B cell (primary cell): ENCODE results near the gene ZNF830. TPM values are rescaled to one million over a fixed set of nuclear protein-coding genes. Genes with fewer than 3 reads are reported as not detected.

Source experiments
- ATAC-seq: fragments of 200-7000 bp; cut with Tn5 transposase; one replicate; pipeline ENCODE4 v1.10.0; 2021; ENCODE audit warnings: low read depth, mild to moderate bottlenecking, moderate number of reproducible peaks, moderate library complexity
- CTCF ChIA-PET: fragments of 350-600 bp; sonication (Branson Sonifier 250); formaldehyde crosslinking; loops from one replicate; lab custom pipeline; 2021; ENCODE audit warnings: antibody characterized with exemption, inconsistent platforms; lab: Charles Lee
- POLR2A ChIA-PET: fragments of 350-600 bp; sonication (Branson Sonifier 250); formaldehyde crosslinking; loops from one replicate; lab custom pipeline; 2021; ENCODE audit warnings: antibody characterized with exemption; lab: Charles Lee
- DNase-seq: peaks from one replicate; pipeline ENCODE4 v3.0.0; 2013
- H2AFZ ChIP-seq: 2 replicates; pipeline ENCODE4 v1.6.1; 2012; ENCODE audit warnings: mild to moderate bottlenecking, low read depth, low read length; ENCODE audit not compliant: insufficient read depth, poor library complexity, severe bottlenecking
- H3K27ac ChIP-seq, 2 donors: 1 replicate in 1 of 2; 2 replicates in 1 of 2; pipeline ENCODE4 v1.5.1; 2012 to 2013; ENCODE audit warnings: low read length in 2 of 2, mild to moderate bottlenecking in 2 of 2, moderate library complexity in 1 of 2
- H3K27me3 ChIP-seq, 4 experiments: fragments of 200-600 bp in 1 of 4; sonication (generic) in 1 of 4; replicated peaks in 1 of 4; 1 replicate in 2 of 4; 2 replicates in 2 of 4; pipeline versions ENCODE4 v1.6.1 to v1.7.0; 2013 to 2016; ENCODE audit warnings: low read length in 3 of 4, mild to moderate bottlenecking in 2 of 4, mixed read lengths in 1 of 4, moderate library complexity in 1 of 4; ENCODE audit not compliant: insufficient read depth in 4 of 4, control insufficient read depth in 3 of 4; ENCODE audit errors: control extremely low read depth in 1 of 4
- H3K36me3 ChIP-seq, 2 experiments: replicated peaks in 1 of 2; 1 replicate in 1 of 2; 2 replicates in 1 of 2; pipeline versions ENCODE4 v1.6.1 to v1.7.1; 2013; ENCODE audit warnings: low read length in 1 of 2; ENCODE audit not compliant: insufficient read depth in 2 of 2, control insufficient read depth in 1 of 2; ENCODE audit errors: control extremely low read depth in 1 of 2, extremely low read depth in 1 of 2
- H3K4me1 ChIP-seq, 2 donors: fragments of 200-600 bp in 1 of 2; sonication (generic) in 1 of 2; 1 replicate in 1 of 2; 2 replicates in 1 of 2; pipeline versions ENCODE4 v1.5.1 to v1.6.1; 2013 to 2017; ENCODE audit warnings: low read length in 2 of 2; ENCODE audit not compliant: control insufficient read depth in 2 of 2, insufficient read depth in 2 of 2
- H3K4me2 ChIP-seq: replicated peaks from 2 replicates; pipeline ENCODE3; 2012; ENCODE audit warnings: mild to moderate bottlenecking, low read depth, low read length; ENCODE audit not compliant: poor library complexity, severe bottlenecking
- H3K4me3 ChIP-seq, 5 experiments: fragments of 200-600 bp in 1 of 5; sonication (generic) in 1 of 5; 1 replicate in 3 of 5; 2 replicates in 2 of 5; pipeline versions ENCODE4 v1.5.1 to v1.7.0; 2011 to 2016; ENCODE audit warnings: low read length in 4 of 5, mild to moderate bottlenecking in 4 of 5, low read depth in 2 of 5, control low read depth in 1 of 5, moderate library complexity in 1 of 5; ENCODE audit not compliant: insufficient read depth in 1 of 5; ENCODE audit errors: control extremely low read depth in 1 of 5, extremely low read depth in 1 of 5
- H3K79me2 ChIP-seq: fragments of 200-600 bp; sonication (generic); one replicate; pipeline ENCODE4 v1.6.0; 2016; ENCODE audit warnings: low read length; ENCODE audit not compliant: control insufficient read depth, insufficient read depth
- H3K9ac ChIP-seq: fragments of 200-600 bp; sonication (generic); 2 replicates; pipeline ENCODE4 v1.6.1; 2017; ENCODE audit warnings: mild to moderate bottlenecking, low read length, moderate library complexity
- H3K9me3 ChIP-seq, 3 donors: one replicate each; pipeline versions ENCODE4 v1.6.1 to v1.7.1; 2013; ENCODE audit warnings: low read length in 2 of 3; ENCODE audit not compliant: control insufficient read depth in 2 of 3, insufficient read depth in 1 of 3; ENCODE audit errors: control extremely low read depth in 1 of 3
- H4K20me1 ChIP-seq: 2 replicates; pipeline ENCODE4 v1.6.0; 2012; ENCODE audit warnings: mild to moderate bottlenecking, low read length; ENCODE audit not compliant: insufficient read depth, control insufficient read depth, poor library complexity, severe bottlenecking
- H3K27ac Mint-ChIP-seq: one replicate; pipeline ENCODE4 v1.8.0; 2021; ENCODE audit warnings: mixed read lengths
- H3K27me3 Mint-ChIP-seq: one replicate; pipeline ENCODE4 v1.8.0; 2021; ENCODE audit warnings: mixed read lengths
- H3K4me1 Mint-ChIP-seq: one replicate; pipeline ENCODE4 v1.8.0; 2021; ENCODE audit warnings: mixed read lengths
- H3K4me3 Mint-ChIP-seq: one replicate; pipeline ENCODE4 v1.8.0; 2021; ENCODE audit warnings: mixed read lengths
- H3K9me3 Mint-ChIP-seq: one replicate; pipeline ENCODE4 v1.8.0; 2022; ENCODE audit warnings: mixed read lengths; ENCODE audit not compliant: insufficient read depth
- EZH2 ChIP-seq: IDR thresholded peaks from 2 replicates; pipeline ENCODE4 v1.6.1; 2012; ENCODE audit warnings: borderline replicate concordance, low read depth, mild to moderate bottlenecking, moderate library complexity, low read length; ENCODE audit not compliant: insufficient read depth, poor library complexity, severe bottlenecking
- WGBS: methylation state at CpG from one replicate; pipeline ENCODE4 v1.1.5; 2013; ENCODE audit warnings: missing lambda C conversion rate; ENCODE audit not compliant: insufficient coverage; 5-methylcytosine and 5-hydroxymethylcytosine counted together
- intact Hi-C: fragments of 100-400 bp; cut with micrococcal nuclease; formaldehyde crosslinking; loops from one replicate; pipeline ENCODE4 v1.10.0; 2022
- polyA plus RNA-seq: library from polyadenylated mRNA; depleted of rRNA; stranded (reverse); fragments of >200 nt; gene quantifications from 2 replicates; pipeline ENCODE4 v1.2.3, GENCODE V29; 2012
- total RNA-seq, 2 donors: library from RNA; stranded (reverse); fragments of 120-200 nt in 1 of 2; gene quantifications; 1 replicate in 1 of 2; 2 replicates in 1 of 2; pipeline versions ENCODE4 v1.2.3 to v1.2.4, GENCODE V29; 2013 to 2022
- TF ChIP-seq, protein P1 (sequence below): fragments of 200-600 bp; IDR thresholded peaks from one replicate; pipeline ENCODE4 v1.8.0; 2022; ENCODE audit warnings: antibody characterized with exemption, mild to moderate bottlenecking

The ZNF830 gene
- total and polyA plus RNA-seq, 2 donors (not counting 1 experiment from before 2014, with no cell fraction given) = 9.3 to 44.6 TPM

DNA sequence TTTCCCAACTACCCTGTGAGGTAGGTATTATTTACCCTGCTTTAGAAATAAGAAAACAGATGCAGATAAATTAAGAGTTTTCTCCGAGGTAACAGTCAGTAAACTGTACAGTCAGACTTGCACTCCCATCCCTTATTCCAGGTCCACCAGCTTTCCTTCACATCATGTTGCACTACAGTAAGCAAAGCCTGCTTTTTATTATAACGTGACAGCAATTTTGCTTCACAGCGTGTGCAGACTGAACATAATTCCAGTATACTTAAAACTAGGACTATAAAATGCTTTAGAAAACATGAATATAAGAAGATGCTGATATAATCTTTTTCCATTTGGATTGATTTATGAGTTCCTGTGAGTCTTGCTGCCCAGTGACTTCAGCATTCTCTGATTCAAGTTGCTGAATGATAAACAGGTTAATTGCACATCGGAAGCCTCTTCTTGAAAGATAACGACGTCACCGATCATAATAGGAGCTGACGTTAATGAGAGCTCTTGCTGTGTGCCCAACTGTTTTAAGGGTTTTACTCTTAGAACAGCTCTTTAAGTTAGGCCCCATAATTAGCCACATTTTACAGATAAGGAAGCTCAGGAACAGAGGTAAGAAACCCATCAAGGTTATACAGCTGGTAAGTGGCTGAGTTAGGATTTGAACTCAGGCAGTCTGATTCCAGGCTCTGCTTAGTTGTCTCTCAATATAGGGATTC, 20.4 kb downstream of the ZNF830 start:
- intact Hi-C loops = loop anchor here (1.0 to 5.0 kb wide), 5 partner anchors 82 to 783 kb away; partner anchors contain the start of genes RFFL and SLFN5
- no peak for ATAC-seq
- TF ChIP-seq, protein P1, sequence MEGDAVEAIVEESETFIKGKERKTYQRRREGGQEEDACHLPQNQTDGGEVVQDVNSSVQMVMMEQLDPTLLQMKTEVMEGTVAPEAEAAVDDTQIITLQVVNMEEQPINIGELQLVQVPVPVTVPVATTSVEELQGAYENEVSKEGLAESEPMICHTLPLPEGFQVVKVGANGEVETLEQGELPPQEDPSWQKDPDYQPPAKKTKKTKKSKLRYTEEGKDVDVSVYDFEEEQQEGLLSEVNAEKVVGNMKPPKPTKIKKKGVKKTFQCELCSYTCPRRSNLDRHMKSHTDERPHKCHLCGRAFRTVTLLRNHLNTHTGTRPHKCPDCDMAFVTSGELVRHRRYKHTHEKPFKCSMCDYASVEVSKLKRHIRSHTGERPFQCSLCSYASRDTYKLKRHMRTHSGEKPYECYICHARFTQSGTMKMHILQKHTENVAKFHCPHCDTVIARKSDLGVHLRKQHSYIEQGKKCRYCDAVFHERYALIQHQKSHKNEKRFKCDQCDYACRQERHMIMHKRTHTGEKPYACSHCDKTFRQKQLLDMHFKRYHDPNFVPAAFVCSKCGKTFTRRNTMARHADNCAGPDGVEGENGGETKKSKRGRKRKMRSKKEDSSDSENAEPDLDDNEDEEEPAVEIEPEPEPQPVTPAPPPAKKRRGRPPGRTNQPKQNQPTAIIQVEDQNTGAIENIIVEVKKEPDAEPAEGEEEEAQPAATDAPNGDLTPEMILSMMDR = no peak
- TF ChIP-seq EZH2 = no peak
- Histone ChIP-seq H3K4me2 (peak overlapping the region; percentile 80), H3K4me3 (peak overlapping the region; percentile 8 to 98 (median 93)), H3K9me3 (no peaks in the 10 kb centered on the region), H4K20me1 (no peaks in the 10 kb centered on the region), H3K79me2 (peaks cover 33% of the 10 kb centered on the region), H3K4me1 (peaks cover 15 to 16% of the 10 kb centered on the region in 2 donors), H3K9ac (peak overlapping the region; percentile 93), H2AFZ (peak overlapping the region; percentile 90), H3K36me3 (peaks cover 4 to 8% of the 10 kb centered on the region in 2 experiments), H3K27me3 (no peaks in the 10 kb centered on the region), H3K27ac (peak overlapping the region; percentile 95 to 99)
- H3K4me3 Mint-ChIP-seq = peak overlapping the region; percentile 93
- POLR2A ChIA-PET = interaction anchor here (1.5 to 2.0 kb wide), 3 partner anchors 20 to 108 kb away, joined by 3 to 7 read pairs (median 5); partner anchors contain the start of genes CCT6B and ZNF830
- H3K9me3 Mint-ChIP-seq = no peaks in the 10 kb centered on the region
- H3K4me1 Mint-ChIP-seq = peaks cover 28% of the 10 kb centered on the region
- DNase-seq = peak; percentile 15
- H3K27ac Mint-ChIP-seq = peak overlapping the region; percentile 97
- 0% methylated on average over 2 of the region's 8 CpGs for WGBS
- no peaks in the 10 kb centered on the region for H3K27me3 Mint-ChIP-seq
- CTCF ChIA-PET = interaction anchor here (1.0 to 3.2 kb wide), 9 partner anchors 10 to 561 kb away, joined by 3 to 16 read pairs (median 6); partner anchors contain the start of genes CCT6B, RAD51D and ZNF830

DNA sequence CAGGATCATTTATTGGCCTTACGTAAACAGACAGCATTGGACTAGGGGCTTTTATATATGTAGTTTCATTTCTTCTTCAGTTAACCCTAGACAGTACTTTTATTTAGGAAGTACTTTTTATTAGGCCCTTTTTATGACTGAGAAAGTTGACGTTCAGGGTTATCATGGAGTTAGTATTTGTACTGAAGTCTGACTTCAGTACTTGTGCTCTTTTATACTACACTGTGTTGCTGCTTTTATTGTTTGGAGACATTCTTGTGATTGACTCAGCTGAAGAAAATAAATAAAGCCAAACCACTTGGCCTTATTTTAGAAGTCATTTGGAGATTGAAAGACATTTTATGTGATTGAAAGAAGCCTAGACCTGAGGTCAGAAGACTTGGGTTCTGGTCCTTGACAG, 25.9 kb downstream of the ZNF830 start:
- H2AFZ ChIP-seq = no peak overlapping the region
- H3K27me3 ChIP-seq = no peaks in the 10 kb centered on the region
- H3K27ac ChIP-seq = no peak overlapping the region
- no peak overlapping the region for H3K9ac ChIP-seq
- DNase-seq = no peak
- Mint-ChIP-seq H3K27ac (no peak overlapping the region), H3K4me3 (no peak overlapping the region), H3K9me3 (no peaks in the 10 kb centered on the region), H3K4me1 (peaks cover 4% of the 10 kb centered on the region), H3K27me3 (no peaks in the 10 kb centered on the region)
- no CpG with 5 or more reads among the region's 2 CpGs for WGBS
- TF ChIP-seq EZH2 = no peak
- TF ChIP-seq, protein P1 = no peak
- intact Hi-C loops = no loop called here
- peaks cover 37% of the 10 kb centered on the region for H3K79me2 ChIP-seq
- ATAC-seq = no peak
- POLR2A ChIA-PET = no interaction called here
- H4K20me1 ChIP-seq = no peaks in the 10 kb centered on the region
- H3K9me3 ChIP-seq = no peaks in the 10 kb centered on the region
- no peaks in the 10 kb centered on the region for H3K4me1 ChIP-seq
- no peak overlapping the region for H3K4me2 ChIP-seq
- no peak overlapping the region for H3K4me3 ChIP-seq
- H3K36me3 ChIP-seq = peaks cover 4 to 47% of the 10 kb centered on the region in 2 experiments
- CTCF ChIA-PET = interaction anchor here (1.6 kb wide), 1 partner anchor 103 kb away, joined by 4 read pairs; no protein-coding TSS in a partner anchor
